Esophagus muscularis mucosa (tissue), 4 donors: ENCODE results near the gene KRT37.

ENCODE experiments used
- CTCF ChIP-seq, 3 experiments: fragments of 200-600 bp in 2 of 3; fragments of 450-650 bp in 1 of 3; sonication (generic) in 2 of 3; IDR thresholded peaks; one replicate each; pipeline ENCODE4 v1.5.1; 2017 to 2019; ENCODE audit warnings: antibody characterized with exemption in 3 of 3, mild to moderate bottlenecking in 2 of 3, moderate library complexity in 1 of 3
- EP300 ChIP-seq: sonication (generic); formaldehyde crosslinking; IDR thresholded peaks from one replicate; pipeline ENCODE4 v1.6.1; 2017; ENCODE audit warnings: antibody characterized with exemption
- POLR2A ChIP-seq: fragments of 450-650 bp; IDR thresholded peaks from one replicate; pipeline ENCODE4 v1.6.1; 2017; ENCODE audit warnings: antibody characterized with exemption, moderate library complexity, mild to moderate bottlenecking, low read depth

- no peak for TF ChIP-seq CTCF (IDR thresholded peaks at IDR 0.05)
- TF ChIP-seq POLR2A, result no peak
- TF ChIP-seq EP300, result no peak
These were observed 8.5 kb downstream of the KRT37 start for GRCh38 chr17:41415833-41416335.
